Stimulated activated CD8-positive, alpha-beta memory T cell treated with anti-CD3 and anti-CD28 coated beads, Interleukin-4, amount 100 ng/mL, for 4 hours (primary cell): Measurements from ENCODE around the gene CD7.

Source experiments
- DNase-seq, 2 donors: peaks; one replicate each; pipeline ENCODE4 v3.0.0-alpha.2; 2020; ENCODE audit warnings: low read depth in 2 of 2, low spot score in 1 of 2

Gene CD7

DNA sequence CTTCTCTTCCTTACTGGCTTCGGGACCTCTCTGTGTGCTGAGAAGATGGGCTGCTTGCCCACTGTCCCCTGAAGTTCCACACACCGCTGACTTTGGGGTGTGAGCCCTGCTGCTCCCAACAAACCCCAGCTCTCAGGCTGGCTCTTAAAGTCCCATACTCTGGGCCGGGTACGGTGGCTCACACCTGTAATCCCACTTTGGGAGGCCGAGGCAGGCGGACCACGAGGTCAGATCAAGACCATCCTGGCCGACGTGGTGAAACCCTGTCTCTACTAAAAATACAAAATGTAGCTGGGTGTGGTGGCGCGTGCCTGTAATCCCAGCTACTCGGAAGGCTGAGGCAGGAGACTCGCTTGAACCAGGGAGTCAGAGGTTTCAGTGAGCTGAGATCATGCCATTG, 17.2 kb downstream of the CD7 start:
- no peak for DNase-seq

DNA sequence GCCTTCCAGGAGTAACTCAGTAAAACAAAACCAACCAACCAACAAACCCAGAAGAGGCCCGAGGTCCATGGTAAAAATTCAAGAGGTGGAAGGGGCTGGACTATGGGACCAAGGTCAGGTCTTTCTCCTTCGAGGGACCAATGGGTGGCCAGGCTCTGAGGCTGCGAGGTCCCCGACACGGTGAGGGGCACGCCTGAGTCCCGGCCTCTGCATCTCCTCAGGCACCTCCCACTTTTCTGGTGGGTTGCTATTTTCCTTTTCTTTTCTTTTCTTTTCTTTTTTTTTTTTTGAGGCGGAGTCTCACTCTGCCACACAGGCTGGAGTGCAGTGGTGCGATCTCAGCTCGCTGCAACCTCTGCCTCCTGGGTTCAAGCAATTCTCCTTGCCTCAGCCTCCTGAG, 18.0 kb downstream of the CD7 start:
- DNase-seq = no peak

DNA sequence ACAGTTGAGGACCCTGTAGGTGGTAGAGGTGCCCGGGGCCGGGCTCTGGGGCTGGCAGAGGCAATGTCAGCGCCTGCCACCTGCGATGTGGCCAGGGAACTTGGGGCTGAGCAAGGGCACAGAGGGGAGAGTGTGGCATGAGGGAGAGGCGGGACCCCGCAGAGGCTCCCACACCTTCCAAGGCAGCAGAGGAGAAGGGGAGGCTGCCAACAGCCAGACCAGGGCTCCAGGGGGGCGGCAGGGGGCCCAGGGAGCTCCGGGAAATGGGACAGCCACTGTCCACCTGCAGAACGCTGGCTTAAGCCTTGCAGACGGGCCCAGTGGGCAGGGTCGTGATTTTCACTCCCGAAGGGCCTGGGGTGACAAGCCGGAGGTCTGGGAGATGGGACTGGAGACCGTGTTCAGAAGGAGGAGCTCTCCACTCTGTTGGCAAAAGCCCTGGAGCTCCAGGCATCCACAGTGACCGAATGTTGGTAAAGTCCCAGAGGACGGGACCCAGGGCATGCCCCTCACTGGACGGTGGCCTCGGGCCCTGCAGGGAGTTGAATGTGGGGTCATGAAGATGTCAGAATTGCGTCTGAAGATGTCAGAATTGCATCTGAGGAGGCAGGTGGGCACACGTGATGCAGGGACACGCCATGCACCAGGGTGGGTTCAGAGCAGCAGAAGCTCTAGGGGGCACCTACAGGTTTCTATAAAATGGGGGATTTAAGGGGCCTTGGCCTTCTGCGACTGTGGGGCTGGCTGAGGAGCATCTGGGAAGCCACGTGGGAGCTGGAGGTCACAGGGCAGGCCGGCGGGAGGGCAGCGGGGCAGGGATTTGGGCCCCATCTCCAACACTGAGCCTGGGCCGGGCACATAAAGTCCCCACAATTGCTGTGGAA, 18.6 kb downstream of the CD7 start:
- no peak for DNase-seq

DNA sequence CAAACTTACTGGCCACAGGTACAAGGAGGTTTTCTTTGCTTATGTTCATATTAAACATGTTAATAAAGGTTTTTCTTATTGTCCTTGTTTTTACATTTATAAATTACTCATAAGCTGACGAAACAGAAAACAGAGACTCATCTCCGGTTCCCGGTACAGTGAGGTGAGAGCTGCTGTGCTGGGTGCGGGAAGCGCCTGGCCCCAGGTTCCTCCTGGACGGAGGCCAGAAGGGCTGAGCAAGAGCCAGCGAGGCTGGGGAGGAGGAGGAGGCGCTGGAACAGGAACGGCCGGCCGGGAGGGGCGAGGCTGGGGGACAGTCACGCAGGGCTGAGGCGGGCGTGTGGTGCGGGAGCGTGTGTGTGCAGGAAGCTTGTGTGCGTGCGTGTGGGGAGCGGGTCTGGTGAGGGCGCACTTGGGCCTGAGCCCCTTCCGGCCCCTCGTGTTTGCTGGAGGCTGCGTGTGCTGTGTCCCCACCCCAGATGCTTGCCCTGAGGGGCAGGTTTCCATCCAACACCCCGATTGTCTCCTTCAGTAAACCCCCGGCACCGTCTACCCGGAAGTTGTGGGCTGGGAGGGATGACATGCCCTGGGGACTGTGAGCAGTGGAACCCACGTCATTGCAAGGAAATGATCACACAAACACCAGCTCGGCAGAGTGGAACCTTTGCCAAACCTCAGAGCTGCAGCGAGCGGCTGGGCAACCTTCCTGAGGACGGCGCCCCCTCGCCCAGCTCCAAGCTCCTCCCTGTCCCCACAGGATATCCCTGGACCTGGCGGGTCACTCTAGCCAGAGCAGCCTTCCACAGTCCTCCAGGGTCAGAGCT, 19.5 kb downstream of the CD7 start:
- DNase-seq = peak; percentile 87 to 93

DNA sequence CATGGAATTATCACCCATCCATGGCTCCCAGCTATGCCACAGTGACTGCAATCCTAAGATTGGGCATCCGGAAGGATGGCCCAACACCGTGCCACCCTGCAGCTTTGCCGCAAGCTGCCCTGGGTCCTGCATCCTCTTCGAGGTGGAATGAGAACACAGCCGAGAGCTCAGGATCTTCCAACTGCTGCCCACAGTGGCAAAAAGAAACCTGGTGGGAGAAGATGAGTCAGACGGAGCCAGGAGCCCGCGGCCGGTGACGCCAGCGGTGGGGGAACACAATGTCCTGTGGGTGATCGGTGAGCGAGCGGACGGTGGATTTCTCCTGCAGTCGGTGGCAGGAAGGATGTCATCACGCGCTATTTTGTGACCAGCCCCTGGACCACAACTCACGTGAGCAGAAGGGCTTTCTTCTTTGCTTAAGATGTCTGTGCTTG, 20.1 kb downstream of the CD7 start:
- peak; percentile 62 to 75 for DNase-seq

DNA sequence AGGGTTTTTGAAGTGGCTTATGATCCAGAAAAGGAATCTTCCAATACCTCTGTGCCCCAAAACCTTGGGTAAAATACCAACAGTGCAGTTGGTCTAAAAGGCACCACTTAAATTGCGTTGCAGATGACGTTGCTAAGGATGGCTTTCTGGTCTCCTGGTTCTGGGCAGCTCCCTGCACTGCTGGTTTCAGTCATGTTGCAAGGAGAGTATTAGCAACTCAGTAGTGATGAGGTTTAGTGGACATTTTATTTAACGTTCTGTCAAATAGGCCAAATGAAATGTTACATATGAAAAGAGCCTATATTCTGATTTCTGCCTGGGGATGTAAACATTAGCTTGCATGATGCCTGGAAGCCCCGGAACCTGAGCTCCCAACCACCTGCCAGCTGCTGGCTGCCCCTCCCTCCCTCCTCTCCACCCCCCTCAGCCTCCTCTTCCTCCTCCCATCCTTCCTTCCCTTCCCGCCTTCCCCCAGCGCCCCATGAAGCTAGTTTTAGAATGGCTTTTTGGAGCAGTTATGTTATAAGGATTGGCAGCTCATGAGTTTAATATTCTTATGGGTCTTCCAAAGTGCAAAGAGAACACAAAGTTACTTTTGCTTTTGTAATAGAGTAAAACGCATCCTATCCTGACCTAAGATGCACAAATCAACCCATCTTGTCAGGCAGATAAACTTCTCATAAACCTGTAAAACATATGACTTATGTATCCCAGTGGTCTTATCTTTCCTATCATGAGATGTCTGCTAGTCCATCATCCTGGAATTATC, 20.7 kb downstream of the CD7 start:
- DNase-seq = no peak

DNA sequence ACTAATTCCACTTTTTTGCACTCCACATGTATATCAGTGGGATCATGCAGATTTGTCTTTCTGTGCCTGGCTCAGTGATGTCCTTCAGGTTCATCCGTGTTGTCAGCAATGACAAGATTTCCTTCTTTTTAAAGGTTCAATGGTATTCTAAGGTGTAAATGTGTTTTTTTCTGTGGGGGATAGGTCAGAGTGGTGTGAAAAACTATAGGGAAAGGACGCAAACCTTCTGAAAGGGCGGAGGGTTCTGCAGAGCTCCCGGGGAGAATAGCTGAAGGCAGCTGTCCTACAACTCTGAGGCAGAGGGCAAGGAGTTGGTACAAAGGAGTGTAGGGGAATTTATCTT, 22.0 kb downstream of the CD7 start:
- no peak for DNase-seq

DNA sequence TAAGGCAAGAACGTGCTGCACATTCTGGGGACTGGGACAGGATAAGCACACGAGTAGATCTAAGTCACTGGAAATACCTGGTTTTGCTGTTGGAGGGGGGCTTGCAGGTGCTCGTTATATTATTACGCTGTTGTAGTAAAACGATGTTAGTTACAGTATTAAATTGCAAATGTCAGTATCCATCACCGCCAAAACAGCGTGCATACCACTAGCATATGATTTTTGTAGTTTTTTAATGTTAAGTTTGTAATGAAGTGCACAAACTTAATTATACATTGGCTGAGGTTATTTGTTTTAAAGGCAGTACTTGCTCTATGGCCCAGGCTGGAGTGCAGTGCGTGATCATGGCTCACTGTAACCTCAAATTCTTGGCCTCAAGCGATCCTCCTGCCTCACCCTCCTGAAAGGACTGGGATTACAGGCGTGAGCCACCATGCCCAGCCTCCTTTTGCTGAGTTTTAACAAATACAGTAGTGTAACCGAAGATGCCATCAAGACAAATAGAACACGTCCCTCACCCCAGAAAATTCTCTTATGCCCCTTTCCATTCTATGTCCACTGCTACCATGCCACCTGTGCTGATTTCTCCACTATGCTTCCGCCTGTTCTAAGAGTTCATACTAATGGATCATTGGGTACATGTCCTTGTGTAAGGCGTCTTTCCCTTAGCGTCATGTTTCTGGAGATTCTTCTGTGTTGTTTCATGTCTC, 23.2 kb downstream of the CD7 start:
- DNase-seq = no peak

DNA sequence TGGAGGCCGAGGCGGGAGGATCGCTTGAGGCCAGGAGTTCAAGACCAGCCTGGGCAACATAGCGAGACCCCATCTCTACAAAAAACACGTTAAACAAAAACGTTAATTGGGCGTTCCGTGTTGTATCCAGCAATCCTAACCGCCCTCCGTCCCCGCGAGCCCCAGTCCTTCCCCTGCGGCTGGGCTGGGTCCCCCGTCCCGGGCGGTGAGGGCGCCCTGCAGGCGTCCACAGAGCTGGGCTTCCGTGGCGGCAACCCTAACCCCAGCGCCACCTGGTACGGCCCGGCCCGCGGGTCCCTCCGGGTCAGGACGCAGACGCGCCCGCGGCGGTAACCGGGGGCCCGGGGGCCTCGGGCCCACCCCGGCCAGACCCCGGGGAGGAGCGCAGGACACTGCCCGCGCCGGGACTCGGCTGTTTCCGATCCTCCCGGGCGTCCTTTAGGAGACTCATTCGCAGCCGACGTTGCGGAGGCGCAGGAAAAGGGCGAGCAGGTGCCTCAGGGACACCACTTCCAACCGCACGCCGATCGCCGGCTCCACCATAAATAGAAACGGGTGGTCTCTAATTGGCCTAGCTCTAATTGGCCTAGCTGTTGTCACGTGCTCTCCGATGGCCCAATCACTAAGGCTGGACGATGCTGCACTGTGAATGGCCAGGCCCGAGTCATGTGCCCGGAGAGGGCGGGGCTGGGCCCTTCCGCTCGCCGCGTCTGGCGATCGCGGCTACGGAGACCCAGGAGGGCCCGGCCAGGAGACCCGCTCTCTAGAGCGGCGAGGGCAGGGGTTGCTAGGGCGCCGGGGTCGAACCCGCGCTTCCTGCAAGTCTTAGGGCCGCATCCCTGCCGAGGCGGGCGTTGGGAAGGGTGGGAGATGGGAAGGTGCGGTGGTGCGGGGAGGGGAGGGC, 24.9 kb downstream of the CD7 start:
- DNase-seq = peak; percentile 81 to 84

DNA sequence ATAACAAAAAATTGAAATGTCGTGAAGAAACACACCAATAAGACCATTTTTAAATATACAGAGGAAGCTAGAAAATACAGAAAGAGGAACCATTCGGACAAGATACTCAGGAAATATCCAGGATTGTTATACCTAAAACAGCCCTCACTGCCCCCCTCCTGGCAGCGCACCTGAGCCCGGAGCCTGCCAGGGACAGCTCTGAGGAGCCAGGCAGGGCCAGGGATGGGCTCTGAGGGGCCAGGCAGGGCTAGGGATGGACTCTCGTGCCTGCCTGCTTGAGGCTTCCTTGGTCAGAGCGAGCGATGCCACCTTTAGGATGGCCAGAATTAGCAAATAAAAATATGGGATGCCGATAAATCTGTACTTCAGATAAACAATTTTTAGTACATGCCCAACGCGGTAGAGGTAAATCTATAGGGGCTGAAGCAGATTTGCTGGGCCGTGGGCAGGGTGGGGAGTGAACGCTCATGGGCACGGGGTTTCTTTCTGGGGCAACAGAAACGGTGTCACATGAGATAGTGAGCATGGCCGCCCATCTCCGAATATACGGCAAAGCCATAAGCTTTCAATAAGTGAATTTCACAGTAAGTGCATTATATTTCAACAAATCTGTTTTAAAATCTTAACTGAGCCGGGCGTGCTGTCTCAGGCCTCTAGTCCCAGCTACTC, 25.7 kb downstream of the CD7 start:
- no peak for DNase-seq

DNA sequence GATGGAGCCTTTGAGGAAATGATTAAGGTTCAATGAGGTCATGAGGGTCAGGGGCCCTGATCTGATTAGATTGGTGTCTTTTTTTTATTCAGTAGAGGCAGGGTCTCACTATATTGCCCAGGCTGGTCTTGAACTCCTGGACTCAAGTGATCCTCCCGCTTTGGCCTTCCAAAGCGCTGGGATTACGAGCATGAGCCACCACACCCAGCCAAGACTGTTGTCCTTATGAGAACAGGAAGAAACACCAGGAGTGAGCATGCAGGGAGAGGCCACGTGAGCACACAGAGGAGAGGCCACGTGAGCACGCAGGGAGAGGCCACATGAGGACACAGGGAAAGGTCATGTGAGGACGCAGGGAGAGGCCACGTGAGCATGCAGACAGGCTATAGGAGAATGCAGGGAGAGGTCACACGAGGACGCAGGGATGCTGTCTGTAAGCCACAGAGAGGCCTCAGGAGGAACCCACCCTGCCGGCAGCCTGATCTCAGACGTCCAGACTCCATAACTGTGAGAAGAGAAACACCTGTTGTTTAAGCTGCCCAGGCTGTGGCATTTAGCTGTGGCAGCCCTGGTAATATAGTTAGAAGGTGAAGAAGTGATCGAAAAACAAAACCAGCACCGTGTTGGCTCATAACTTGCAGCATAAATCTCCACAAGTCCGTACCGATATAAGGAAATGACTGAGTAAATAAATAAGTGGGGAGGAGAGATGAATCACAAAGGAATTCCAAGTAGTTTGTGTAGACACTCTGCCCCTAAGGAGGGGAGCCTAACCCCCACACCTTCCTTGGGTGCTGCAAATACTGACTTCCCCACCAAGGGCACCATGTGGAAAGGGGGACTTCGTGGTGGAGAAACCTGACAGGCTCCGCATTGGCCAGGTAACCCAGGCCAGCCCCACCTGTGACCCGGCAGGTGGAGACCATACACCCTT, 29.3 kb downstream of the CD7 start:
- DNase-seq = no peak

DNA sequence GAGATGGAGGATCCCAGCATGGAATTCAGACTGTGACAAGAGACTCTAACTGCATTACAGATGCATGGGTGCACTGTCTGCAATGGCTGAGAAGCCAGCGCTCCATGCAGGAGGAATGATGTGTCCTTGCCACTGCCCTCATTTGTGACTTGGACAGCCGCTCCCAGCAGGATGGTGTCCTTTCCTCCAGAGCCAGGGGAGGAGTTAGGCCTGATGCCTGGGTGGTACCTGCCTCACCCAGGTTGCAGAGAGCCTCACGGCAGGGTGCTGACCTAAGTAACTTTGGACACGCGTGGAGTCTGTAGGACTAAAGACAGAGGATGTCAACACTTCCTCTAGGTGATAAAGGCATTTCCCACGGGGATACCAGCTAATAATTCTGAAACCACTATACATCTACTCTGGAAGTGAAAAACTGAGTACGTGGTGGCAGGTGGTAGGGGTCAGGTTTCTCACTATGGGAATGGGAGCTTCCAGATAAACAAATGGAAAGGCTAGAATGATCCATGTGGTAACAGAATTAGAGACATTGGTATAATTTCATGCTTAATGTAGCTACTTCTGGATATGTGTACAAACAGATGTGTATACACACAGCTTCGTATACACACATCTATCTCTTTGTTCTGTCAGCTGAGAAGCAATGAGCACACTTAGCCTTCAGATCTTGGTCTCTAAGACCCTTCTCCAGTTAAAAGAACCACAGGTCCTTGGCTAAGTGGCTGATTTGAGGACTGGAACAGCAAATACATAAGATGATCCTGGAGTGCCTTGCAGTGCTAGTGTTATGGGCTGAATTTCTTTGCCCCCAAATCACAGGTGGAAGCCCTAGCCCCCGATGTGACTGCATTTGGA, 30.2 kb downstream of the CD7 start:
- no peak for DNase-seq

DNA sequence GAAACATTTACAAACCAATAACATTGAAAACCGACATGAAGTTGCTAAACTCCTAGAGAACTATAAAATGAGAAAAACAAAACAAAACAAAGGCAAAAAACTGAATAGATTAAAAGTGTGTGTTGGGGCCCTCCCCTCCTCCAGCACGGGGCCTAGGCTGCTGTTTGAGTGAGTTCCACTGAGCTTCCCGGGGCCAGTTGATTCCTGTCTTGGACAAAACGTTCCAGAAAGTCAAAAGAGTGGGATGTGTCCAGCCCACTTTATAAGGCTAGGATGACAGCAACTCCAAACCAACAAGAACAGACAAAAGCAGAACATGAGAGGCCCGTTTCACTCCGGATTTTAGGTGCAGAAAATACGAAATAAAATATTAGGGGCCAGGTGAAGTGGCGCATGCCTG, 32.3 kb downstream of the CD7 start:
- DNase-seq = no peak

DNA sequence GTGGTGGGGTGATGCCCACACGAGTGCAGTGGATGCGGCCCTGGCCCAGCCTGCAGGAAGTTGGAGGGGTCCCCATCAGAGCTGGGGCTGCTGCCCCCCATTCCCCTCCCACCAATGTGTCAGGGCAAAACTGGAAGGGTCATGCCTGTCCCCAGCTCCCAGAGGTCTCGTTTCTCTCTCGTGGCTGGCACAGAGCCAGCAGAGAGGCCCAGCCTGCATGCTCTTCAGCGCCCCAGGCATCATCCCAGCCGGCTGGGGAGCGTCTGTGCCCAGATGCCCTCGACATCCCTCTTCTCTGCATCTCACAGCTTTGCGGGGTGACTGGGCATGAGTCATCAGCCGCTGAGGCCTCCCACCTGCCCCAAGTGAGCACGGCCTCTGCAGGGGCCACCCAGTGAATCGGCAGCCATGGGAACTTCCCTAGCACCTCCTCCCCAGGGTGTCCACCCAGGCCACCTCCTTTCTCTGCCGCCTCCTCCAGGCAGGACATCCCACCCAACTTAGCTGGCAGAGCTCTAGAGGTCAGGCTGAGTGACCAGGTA, 34.1 kb downstream of the CD7 start:
- no peak for DNase-seq

DNA sequence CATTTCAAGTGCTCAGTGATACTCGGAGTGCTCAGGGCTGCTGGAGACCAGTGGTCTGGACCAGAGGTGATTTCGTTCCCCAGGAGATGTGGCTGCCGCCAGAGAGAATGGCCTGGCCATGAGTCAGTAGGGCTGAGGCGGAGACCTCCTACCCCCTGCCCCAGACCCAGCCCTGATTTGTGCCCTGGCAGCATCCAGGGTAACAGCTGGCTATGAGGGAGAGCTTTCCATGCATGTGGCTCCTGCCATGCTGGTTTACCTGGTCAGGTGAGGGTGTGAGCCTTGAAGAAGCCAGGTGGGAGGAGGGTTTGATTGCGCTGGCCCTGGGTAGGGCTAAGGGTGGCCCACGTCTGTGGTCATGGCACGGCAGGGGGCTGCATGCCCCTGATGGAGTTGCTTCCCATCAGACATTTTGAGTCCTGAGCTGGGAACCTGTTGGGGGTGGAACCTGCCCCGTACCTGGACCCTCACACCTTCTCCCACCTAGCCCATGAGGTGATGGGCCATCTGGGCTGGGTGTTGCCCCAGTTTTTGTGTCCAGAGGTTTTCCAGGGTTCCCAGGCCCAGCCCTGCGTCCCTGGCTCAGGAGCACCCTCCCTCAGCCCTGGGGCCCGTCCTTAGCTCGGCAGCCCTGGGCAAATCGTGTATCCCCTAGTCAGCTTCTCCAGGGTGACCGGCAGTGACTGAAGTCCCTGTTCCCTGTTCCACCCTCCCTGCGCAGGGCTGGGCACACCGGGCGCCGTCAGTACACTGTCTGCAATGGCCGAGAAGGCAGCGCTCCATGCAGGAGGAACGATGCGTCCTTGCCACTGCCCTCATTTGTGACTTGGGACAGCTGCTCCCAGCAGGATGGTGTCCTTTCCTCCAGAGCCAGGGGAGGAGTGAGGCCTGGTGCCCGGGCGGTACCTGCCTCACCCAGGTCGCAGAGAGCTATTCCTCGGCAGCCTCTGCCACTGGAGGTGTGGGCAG, 34.9 kb downstream of the CD7 start:
- DNase-seq = no peak
